Measurements from ENCODE around the gene ABCC8. TPM values are rescaled to one million over a fixed set of nuclear protein-coding genes. Genes with fewer than 3 reads are reported as not detected.

Gene ABCC8
- total RNA-seq, 1 experiment from 2014 or later = 2.4 TPM

DNA sequence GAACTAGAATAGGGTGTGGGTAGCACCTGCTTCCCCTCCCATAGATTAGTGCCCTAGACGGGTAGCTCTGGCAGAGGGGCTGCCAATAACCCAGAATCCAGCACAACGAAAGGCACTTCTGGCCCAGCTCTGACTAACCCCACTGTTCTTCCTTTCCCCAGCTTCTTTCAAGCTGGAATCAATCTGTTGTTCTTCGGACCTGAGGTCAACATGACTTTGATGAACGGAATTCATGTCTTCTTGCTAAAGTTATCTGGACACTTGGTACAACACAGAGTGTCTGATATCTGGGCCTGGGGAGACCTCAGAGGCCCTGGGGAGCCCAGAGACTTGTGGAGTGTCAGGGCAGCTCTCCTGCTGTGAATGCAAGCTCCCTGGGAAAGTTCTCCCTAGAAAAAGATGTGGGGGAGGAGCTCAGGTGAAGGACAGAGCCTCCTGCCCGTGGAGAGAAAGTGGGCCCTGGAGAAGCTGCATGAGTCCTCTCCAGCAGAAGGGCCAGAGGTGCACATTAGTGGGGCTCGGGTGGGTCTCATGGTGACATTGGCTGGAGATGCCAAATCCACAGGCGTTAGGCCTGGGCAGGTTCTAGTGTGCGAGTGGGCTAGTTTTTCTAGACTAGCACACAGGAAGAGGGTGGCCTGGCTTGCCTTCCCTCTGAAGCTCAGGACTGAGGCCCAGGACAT is 94.5 kb downstream of the ABCC8 start:
- Histone ChIP-seq H3K23ac (ENCODE audit: insufficient read length, low read depth, low read length) (no peak overlapping the region), H3K9me3 (ENCODE audit: control insufficient read depth, low read depth, low read length) (peaks cover 19% of the 10 kb centered on the region), H3K4me2 (ENCODE audit: insufficient read depth, insufficient read length, low read length) (no peak overlapping the region), H4K8ac (replicated peaks; ENCODE audit: insufficient read length, low read depth, low read length) (no peak overlapping the region), H4K5ac (ENCODE audit: insufficient read length, low read depth, low read length) (no peak overlapping the region), H2BK15ac (ENCODE audit: low read depth, low read length) (no peak overlapping the region), H3K79me2 (ENCODE audit: insufficient read depth, low read length) (no peaks in the 10 kb centered on the region), H3K14ac (ENCODE audit: insufficient read depth, low read length) (no peak overlapping the region), H3K27ac (ENCODE audit: insufficient read length, low read depth, low read length) (no peak overlapping the region), H3K79me1 (ENCODE audit: insufficient read depth, low read depth, low read length, poor library complexity, severe bottlenecking) (no peaks in the 10 kb centered on the region), H3K4ac (ENCODE audit: low read depth, low read length) (no peak overlapping the region), H2BK120ac (ENCODE audit: low read depth, low read length, poor library complexity, severe bottlenecking) (no peak overlapping the region), H3K9ac (ENCODE audit: extremely low read depth, insufficient read length, low read length) (no peak overlapping the region), H3K18ac (ENCODE audit: insufficient read length, low read depth, low read length) (no peak overlapping the region), H2BK20ac (ENCODE audit: low read depth, low read length, poor library complexity, severe bottlenecking) (no peak overlapping the region), H3T11ph (ENCODE audit: low read length) (no peak overlapping the region), H3K56ac (ENCODE audit: insufficient read length, low read depth, low read length) (no peak overlapping the region), H3K27me3 (ENCODE audit: insufficient read depth, low read length) (no peaks in the 10 kb centered on the region), H2AK5ac (ENCODE audit: insufficient read length, low read length) (no peak overlapping the region), H2AFZ (ENCODE audit: low read length) (no peak overlapping the region), H2BK12ac (ENCODE audit: insufficient read length, low read depth, low read length) (no peak overlapping the region), H3K4me1 (ENCODE audit: insufficient read depth, low read length) (no peaks in the 10 kb centered on the region), H3K23me2 (ENCODE audit: insufficient read length, low read depth, low read length, poor library complexity, severe bottlenecking) (no peaks in the 10 kb centered on the region), H4K91ac (ENCODE audit: insufficient read length, low read depth, low read length) (no peak overlapping the region), H2BK5ac (ENCODE audit: insufficient read length, low read length) (no peak overlapping the region), H4K20me1 (ENCODE audit: control insufficient read depth, insufficient read depth, insufficient read length) (peaks cover 3% of the 10 kb centered on the region)
- H3K27ac Mint-ChIP-seq = no peak overlapping the region
- peaks cover 3% of the 10 kb centered on the region for H3K27me3 Mint-ChIP-seq (ENCODE audit: low read depth)
- H3K4me3 Mint-ChIP-seq = no peak overlapping the region
- H3K36me3 Mint-ChIP-seq (ENCODE audit: insufficient read depth in 1 of 3, low read depth in 3 of 3) = peaks cover 8 to 15% (median 12%) of the 10 kb centered on the region in 3 experiments
- no peak for DNase-seq
- no peak for TF ChIP-seq CTCF (conservative IDR thresholded peaks at IDR 0.05)
- WGBS (ENCODE audit: extremely low coverage, insufficient read length, low lambda C conversion rate) = no CpG with 5 or more reads among the region's 8 CpGs
- peaks cover 3 to 8% of the 10 kb centered on the region in 2 experiments; a peak in 3 of 4 replicates for H3K4me1 Mint-ChIP-seq
- H3K9me3 Mint-ChIP-seq = peaks cover 13 to 18% of the 10 kb centered on the region in 2 experiments; a peak in 4 of 5 replicates

All from H9 (cell line).